ENCODE data around the gene ALPL. TPM values are rescaled to one million over a fixed set of nuclear protein-coding genes. Genes with fewer than 3 reads are reported as not detected.

The ALPL gene
- total RNA-seq, 1 experiment from 2014 or later: 0.63 TPM

- H3K9me3 ChIP-seq (replicated peaks): no peaks in the 10 kb centered on the region
- DNase-seq: no peak
- H3K27me3 ChIP-seq: no peaks in the 10 kb centered on the region
- peaks cover 11% of the 10 kb centered on the region; the same call in 1 of the 2 replicates for H3K4me1 ChIP-seq
- no peak overlapping the region for H3K27ac ChIP-seq
- H3K36me3 ChIP-seq: no peaks in the 10 kb centered on the region
- H3K4me3 ChIP-seq: no peak overlapping the region
Observed at GRCh38 chr1:21496063-21496462, 13.2 kb upstream of the ALPL start.

DNA sequence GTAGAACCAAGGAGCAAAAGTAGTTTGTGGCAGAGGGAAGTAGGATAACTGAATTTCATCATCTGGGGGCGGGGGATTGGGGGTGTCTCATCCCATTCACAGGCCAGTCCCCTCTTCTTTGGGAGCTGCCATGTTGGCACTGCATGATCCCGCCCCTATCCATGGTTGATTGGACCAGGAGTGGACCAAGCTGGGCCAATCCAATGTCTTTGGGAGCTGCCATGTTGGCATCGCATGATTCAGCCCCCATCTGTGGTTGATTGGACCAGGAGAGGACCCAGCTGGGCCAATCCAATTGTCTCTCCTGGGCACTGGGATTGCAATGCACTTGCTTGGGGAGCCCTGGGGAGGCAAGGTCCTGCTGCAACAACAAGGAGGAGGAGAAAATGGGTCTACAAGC lies 12.3 kb upstream of the ALPL start:
- H3K27ac ChIP-seq: no peak overlapping the region
- no peak for DNase-seq
- H3K9me3 ChIP-seq (replicated peaks): no peaks in the 10 kb centered on the region
- no peak overlapping the region for H3K4me3 ChIP-seq
- peaks cover 6% of the 10 kb centered on the region; the same call in 1 of the 2 replicates for H3K4me1 ChIP-seq
- H3K36me3 ChIP-seq: no peaks in the 10 kb centered on the region
- H3K27me3 ChIP-seq: no peaks in the 10 kb centered on the region

DNA sequence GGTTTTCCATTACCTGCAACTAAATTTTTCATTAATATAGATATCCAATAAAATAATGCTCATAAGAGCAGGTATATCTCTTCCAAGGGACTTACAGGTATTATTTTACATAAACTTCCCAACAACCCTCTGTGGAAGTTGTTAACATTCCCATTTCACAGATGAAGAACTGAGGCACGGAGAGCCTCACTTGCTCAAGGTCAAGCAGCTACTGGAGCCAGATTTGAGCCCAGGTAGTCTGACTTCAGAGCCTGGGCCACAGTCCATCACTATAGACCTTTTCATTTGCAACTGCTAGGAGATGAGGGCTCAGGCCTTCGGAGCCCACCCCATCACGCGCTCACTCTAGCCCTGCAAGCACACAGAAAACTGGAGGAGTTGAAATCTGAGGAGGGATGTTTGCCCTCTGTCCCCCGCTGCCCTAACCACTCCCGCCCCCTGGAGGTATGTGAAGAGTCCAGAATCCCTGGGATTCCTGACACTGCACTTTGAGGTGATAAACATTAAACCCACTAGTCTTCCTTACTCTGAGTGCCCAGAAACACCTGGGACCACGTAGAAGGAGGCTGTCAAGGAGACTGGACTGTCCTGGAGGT lies 11.7 kb upstream of the ALPL start:
- Histone ChIP-seq H3K9me3 (replicated peaks) (no peaks in the 10 kb centered on the region), H3K27me3 (no peaks in the 10 kb centered on the region), H3K27ac (no peak overlapping the region)

DNA sequence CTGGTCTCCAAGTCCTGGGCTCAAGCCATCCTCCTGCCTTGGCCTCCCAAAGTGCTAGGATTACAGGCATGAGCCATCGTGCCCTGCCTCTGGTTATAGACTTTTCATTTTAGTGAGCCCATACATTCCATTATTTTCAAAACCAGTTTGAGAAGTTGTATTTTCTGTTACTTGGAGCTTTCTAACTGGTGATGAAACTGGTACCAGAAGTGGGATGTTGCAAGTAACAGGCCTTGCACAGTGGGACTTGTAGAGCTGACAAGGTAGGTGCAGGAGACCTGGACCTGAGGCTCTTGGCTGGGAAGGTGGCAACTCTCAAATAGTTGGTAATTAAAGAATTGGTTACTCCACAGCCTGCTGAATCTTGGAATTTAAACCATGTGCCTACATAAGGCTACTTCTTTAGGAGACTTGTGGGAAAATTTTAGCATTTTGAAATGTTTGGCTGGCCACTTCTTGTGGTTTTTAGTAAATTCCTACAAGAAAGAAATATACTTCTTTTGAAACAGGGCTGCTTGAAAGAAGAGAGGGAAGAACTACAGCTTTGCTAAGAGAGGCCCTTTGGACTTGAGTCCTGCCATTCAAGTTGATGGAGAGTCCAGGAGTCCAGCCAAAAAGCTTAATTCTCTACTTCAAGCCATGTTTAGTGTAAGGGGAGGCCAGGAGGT lies 9.8 kb upstream of the ALPL start:
- Histone ChIP-seq H3K4me3 (no peak overlapping the region), H3K27ac (no peak overlapping the region), H3K27me3 (no peaks in the 10 kb centered on the region), H3K4me1 (no peaks in the 10 kb centered on the region; the same call in 1 of the 2 replicates), H3K36me3 (no peaks in the 10 kb centered on the region), H3K9me3 (replicated peaks) (no peaks in the 10 kb centered on the region)
- no peak for DNase-seq

More for the DNA sequence above, 11.7 kb upstream of the ALPL start:
- no peak overlapping the region for H3K4me3 ChIP-seq
- no peaks in the 10 kb centered on the region; the same call in 1 of the 2 replicates for H3K4me1 ChIP-seq
- DNase-seq: peak in 1 of 2 experiments; percentile 28
- H3K36me3 ChIP-seq: no peaks in the 10 kb centered on the region

DNA sequence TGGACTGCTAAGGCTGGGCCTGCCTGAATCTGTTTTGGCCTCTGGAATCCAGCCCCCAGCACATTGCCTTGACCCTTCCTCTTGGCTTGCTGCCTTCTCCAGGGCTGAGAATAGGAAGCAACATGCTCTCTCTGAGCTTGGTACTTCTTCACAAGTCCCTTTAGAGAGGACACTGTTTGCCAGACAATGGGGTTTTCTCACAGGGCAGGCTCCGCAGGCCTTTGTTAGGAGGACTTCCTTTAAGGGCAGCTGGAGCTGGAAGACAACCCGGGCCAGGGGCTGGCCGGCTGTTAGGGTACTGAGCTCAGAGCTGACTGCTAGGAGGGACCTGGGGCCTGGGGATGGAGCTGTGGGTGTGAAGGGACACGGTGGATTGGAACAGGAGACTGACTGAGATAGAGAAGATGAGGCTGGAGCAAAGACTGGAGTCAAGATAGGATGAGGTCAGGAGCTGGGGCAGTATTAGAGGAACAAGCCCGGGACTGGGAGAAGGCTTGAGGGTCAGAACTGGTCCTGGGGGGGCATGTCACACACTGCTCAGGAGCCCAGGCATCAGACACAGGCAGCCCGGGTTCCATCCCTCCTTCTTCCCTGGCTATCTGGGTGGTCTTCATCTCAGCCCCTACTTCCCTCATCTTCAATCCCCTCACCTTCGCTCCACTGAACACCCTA lies 5.4 kb upstream of the ALPL start:
- Histone ChIP-seq H3K27me3 (no peaks in the 10 kb centered on the region), H3K9me3 (replicated peaks) (no peaks in the 10 kb centered on the region), H3K27ac (no peak overlapping the region), H3K36me3 (no peaks in the 10 kb centered on the region), H3K4me3 (no peak overlapping the region), H3K4me1 (no peaks in the 10 kb centered on the region)
- DNase-seq: no peak

- Histone ChIP-seq H3K27me3 (no peaks in the 10 kb centered on the region), H3K9me3 (replicated peaks) (no peaks in the 10 kb centered on the region), H3K36me3 (no peaks in the 10 kb centered on the region), H3K4me1 (peaks cover 2% of the 10 kb centered on the region; the same call in 1 of the 2 replicates), H3K4me3 (no peak overlapping the region), H3K27ac (no peak overlapping the region)
- no peak for DNase-seq
Observed at GRCh38 chr1:21506804-21507203, 2.4 kb upstream of the ALPL start.

DNA sequence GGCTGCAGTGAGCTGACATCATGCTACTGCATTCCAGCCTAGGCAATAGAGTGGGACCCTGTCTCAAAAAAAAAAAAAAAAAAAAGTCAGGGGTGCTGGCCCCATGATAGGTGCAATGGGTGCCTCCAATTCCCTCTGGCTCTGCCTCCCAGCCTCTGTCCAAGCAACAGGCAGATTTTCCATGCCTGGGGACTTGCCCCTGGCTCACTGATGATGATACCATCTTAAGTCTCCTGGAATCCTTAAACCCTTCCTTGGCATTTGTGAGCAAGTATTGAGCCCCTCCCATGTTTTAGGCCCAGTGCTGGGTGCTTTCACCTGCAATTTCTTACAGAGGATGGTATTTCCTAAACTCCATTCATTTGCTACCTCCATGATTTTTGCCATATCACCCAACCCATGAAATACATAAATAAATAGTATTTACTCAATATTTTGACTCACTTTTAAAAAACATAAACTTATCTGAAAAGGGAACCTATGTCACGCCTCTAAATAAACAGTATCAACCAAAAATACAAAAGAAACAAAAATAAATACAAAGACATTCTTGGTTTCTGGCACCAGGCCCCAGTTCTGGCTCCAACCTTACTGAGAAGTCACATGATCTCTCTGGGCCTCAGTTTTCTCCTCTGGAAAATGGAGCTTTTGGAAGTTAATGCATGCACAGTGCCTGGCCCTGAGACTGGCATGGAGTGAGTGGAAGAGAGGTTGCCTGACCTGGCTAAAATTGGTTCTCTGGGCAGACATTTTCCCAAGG lies 1.5 kb upstream of the ALPL start:
- no peak for DNase-seq
- Histone ChIP-seq H3K9me3 (replicated peaks) (no peaks in the 10 kb centered on the region), H3K4me3 (no peak overlapping the region), H3K36me3 (no peaks in the 10 kb centered on the region), H3K27me3 (no peaks in the 10 kb centered on the region), H3K4me1 (peaks cover 3% of the 10 kb centered on the region; the same call in 1 of the 2 replicates), H3K27ac (no peak overlapping the region)

- H3K27ac ChIP-seq: no peak overlapping the region
- DNase-seq: no peak
- H3K9me3 ChIP-seq (replicated peaks): no peaks in the 10 kb centered on the region
Observed at GRCh38 chr1:21508580-21509350, 458 bp upstream of the ALPL start.

GRCh38 chr1:21510113-21510493 lies 880 bp downstream of the ALPL start:
- Histone ChIP-seq H3K36me3 (no peaks in the 10 kb centered on the region), H3K9me3 (replicated peaks) (no peaks in the 10 kb centered on the region), H3K27ac (no peak overlapping the region), H3K4me1 (peaks cover 3% of the 10 kb centered on the region; the same call in 1 of the 2 replicates), H3K4me3 (no peak overlapping the region), H3K27me3 (no peaks in the 10 kb centered on the region)
- no peak for DNase-seq

More at GRCh38 chr1:21508580-21509350, 458 bp upstream of the ALPL start:
- H3K27me3 ChIP-seq: no peaks in the 10 kb centered on the region
- no peaks in the 10 kb centered on the region for H3K36me3 ChIP-seq
- H3K4me3 ChIP-seq: no peak overlapping the region
- peaks cover 3% of the 10 kb centered on the region; the same call in 1 of the 2 replicates for H3K4me1 ChIP-seq

GRCh38 chr1:21510885-21511578 lies 1.8 kb downstream of the ALPL start:
- Histone ChIP-seq H3K36me3 (no peaks in the 10 kb centered on the region), H3K27ac (no peak overlapping the region), H3K9me3 (replicated peaks) (no peaks in the 10 kb centered on the region), H3K27me3 (no peaks in the 10 kb centered on the region), H3K4me3 (no peak overlapping the region), H3K4me1 (peaks cover 3% of the 10 kb centered on the region; the same call in 1 of the 2 replicates)
- DNase-seq: no peak

- Histone ChIP-seq H3K4me1 (peaks cover 3% of the 10 kb centered on the region; the same call in 1 of the 2 replicates), H3K9me3 (replicated peaks) (no peaks in the 10 kb centered on the region), H3K36me3 (no peaks in the 10 kb centered on the region), H3K27ac (no peak overlapping the region), H3K4me3 (no peak overlapping the region), H3K27me3 (no peaks in the 10 kb centered on the region)
- DNase-seq: peak; percentile 45 to 52
Observed at GRCh38 chr1:21511579-21512522, 2.6 kb downstream of the ALPL start.

- no peak overlapping the region for H3K27ac ChIP-seq
- H3K9me3 ChIP-seq (replicated peaks): no peaks in the 10 kb centered on the region
- no peaks in the 10 kb centered on the region for H3K36me3 ChIP-seq
- H3K27me3 ChIP-seq: no peaks in the 10 kb centered on the region
- no peak overlapping the region for H3K4me3 ChIP-seq
- H3K4me1 ChIP-seq: peaks cover 5% of the 10 kb centered on the region
- no peak for DNase-seq
Observed at GRCh38 chr1:21514245-21514644, 5.0 kb downstream of the ALPL start.

- Histone ChIP-seq H3K27me3 (no peaks in the 10 kb centered on the region), H3K4me3 (no peak overlapping the region), H3K36me3 (no peaks in the 10 kb centered on the region), H3K9me3 (replicated peaks) (no peaks in the 10 kb centered on the region), H3K27ac (no peak overlapping the region), H3K4me1 (peaks cover 22% of the 10 kb centered on the region)
- no peak for DNase-seq
Observed at GRCh38 chr1:21517161-21517589, 8.0 kb downstream of the ALPL start.

Measured in SJCRH30 (cell line).